Upper lobe of left lung (tissue), 4 donors: ENCODE results near the gene CCDC201.
"Not testable (repeated sequence)": the region's sequence is repeated elsewhere in the genome, so short reads cannot be mapped to it uniquely, and the experiment has no call there.

Source experiments
- EP300 ChIP-seq, 4 donors: sonication (generic); formaldehyde crosslinking; IDR thresholded peaks; one replicate each; pipeline ENCODE4 v1.5.1; 2017; ENCODE audit warnings: antibody characterized with exemption in 4 of 4, control low read depth in 2 of 4
- POLR2A ChIP-seq, 4 donors: fragments of 450-650 bp; IDR thresholded peaks; one replicate each; pipeline ENCODE4 v1.5.1; 2016 to 2017; ENCODE audit warnings: antibody characterized with exemption in 4 of 4, mild to moderate bottlenecking in 2 of 4
- POLR2AphosphoS5 ChIP-seq, 2 donors: sonication (generic); formaldehyde crosslinking; IDR thresholded peaks; one replicate each; pipeline ENCODE4 v1.5.1; 2017; ENCODE audit warnings: antibody characterized with exemption in 2 of 2
- TF ChIP-seq, protein P1 (sequence below), 6 experiments: fragments of 450-650 bp in 4 of 6; fragments of 200-600 bp in 2 of 6; sonication (generic) in 2 of 6; IDR thresholded peaks; one replicate each; pipeline ENCODE4 v1.5.1; 2016 to 2019; ENCODE audit warnings: antibody characterized with exemption in 6 of 6

- TF ChIP-seq, protein P1, sequence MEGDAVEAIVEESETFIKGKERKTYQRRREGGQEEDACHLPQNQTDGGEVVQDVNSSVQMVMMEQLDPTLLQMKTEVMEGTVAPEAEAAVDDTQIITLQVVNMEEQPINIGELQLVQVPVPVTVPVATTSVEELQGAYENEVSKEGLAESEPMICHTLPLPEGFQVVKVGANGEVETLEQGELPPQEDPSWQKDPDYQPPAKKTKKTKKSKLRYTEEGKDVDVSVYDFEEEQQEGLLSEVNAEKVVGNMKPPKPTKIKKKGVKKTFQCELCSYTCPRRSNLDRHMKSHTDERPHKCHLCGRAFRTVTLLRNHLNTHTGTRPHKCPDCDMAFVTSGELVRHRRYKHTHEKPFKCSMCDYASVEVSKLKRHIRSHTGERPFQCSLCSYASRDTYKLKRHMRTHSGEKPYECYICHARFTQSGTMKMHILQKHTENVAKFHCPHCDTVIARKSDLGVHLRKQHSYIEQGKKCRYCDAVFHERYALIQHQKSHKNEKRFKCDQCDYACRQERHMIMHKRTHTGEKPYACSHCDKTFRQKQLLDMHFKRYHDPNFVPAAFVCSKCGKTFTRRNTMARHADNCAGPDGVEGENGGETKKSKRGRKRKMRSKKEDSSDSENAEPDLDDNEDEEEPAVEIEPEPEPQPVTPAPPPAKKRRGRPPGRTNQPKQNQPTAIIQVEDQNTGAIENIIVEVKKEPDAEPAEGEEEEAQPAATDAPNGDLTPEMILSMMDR (IDR thresholded peaks at IDR 0.05) = not testable (repeated sequence)
- TF ChIP-seq POLR2A, EP300, POLR2AphosphoS5 (IDR thresholded peaks at IDR 0.05): not testable (repeated sequence)
Measured at GRCh38 chr7:45827731-45828130, 45.2 kb downstream of the CCDC201 start.
